ENCODE data around the gene CYP3A4.

DNA sequence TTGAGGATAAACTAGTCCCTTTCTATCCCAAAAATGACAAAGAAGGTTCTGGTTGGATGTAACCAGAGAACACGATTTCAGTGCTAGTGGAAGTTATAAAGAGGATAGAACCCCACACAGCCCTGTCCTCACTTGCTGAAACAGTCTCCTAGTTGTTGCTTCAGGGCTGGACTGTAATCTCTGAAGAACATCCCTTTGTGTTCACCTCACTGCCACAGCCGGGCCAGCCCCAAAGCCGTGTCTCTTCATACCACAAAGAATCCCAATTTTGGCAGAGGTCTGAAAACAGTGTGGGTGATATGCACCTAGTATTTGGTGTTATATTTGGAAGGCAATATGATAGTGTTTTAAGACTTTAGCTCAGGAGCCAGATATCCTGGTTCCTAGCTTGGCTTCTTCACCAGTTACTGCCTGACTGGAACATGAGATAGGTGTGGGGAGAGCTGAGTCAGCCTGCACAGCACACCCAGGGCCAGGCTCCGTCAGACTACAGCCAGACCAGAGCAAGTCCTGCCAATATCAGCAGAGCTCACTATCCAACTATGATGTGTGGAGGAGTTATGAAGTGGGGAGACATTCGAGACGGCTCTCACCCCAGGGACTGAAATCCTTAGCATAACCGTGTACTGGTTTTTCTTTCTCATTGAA is 21.2 kb downstream of the CYP3A4 start:
- TF ChIP-seq, protein P1, sequence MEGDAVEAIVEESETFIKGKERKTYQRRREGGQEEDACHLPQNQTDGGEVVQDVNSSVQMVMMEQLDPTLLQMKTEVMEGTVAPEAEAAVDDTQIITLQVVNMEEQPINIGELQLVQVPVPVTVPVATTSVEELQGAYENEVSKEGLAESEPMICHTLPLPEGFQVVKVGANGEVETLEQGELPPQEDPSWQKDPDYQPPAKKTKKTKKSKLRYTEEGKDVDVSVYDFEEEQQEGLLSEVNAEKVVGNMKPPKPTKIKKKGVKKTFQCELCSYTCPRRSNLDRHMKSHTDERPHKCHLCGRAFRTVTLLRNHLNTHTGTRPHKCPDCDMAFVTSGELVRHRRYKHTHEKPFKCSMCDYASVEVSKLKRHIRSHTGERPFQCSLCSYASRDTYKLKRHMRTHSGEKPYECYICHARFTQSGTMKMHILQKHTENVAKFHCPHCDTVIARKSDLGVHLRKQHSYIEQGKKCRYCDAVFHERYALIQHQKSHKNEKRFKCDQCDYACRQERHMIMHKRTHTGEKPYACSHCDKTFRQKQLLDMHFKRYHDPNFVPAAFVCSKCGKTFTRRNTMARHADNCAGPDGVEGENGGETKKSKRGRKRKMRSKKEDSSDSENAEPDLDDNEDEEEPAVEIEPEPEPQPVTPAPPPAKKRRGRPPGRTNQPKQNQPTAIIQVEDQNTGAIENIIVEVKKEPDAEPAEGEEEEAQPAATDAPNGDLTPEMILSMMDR (IDR thresholded peaks at IDR 0.05; ENCODE audit: insufficient read depth, low read length, poor library complexity, severe bottlenecking) = no peak
- no peak for TF ChIP-seq EZH2phosphoT487 (conservative IDR thresholded peaks at IDR 0.05; ENCODE audit: low read length)

Measured in SU-DHL-6 (cell line).